Dermis blood vessel endothelial cell (primary cell): ENCODE results near the gene KRT26. TPM values are rescaled to one million over a fixed set of nuclear protein-coding genes. Genes with fewer than 3 reads are reported as not detected.

Experiments
- DNase-seq: peaks from one replicate; pipeline ENCODE4 v3.0.0; 2010
- total RNA-seq: library from RNA; depleted of rRNA; stranded (reverse); fragments of >200 nt; gene quantifications from 2 replicates; pipeline ENCODE4 v1.2.3, GENCODE V29; 2014

The KRT26 gene
- total RNA-seq, 1 donor from 2014 or later: not detected

DNA sequence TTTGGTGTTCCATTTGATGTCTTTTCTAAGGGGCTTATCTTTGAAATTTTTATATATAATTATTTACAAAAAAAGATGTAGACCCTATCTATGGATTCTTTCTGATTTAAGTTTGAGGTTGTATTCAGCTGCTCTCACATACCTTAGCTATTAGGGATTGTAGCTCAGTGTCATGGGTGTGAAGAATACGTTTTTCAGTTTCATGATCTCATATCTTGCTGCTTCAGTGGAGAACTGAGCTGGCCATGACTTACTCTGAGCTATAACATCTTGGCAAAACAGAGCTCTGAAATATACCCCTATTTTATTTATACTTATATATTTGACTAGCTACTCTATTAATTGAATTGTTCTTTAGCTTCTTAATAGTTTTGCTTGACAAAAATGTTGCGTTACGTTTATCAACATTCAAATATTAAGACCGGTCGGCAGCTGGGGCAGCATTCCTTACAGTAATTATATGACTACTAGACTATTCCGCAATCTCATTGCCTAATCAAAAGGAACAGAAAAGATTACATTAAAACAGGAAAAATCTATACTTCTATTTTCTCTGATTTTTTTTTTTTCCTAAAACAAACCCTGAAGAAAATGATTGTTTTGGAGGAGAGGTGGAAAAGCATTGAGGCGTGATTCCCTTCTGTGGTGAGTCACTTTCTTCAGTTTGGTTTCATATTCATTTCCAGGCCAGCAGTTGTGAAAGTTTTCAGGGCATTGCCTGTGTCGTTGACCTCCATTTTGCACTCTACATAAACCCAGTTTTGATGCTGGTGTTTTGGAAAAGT, 44.4 kb downstream of the KRT26 start:
- no peak for DNase-seq

- DNase-seq: peak; percentile 35
These were observed 45.1 kb downstream of the KRT26 start for GRCh38 chr17:40726919-40727318.

DNA sequence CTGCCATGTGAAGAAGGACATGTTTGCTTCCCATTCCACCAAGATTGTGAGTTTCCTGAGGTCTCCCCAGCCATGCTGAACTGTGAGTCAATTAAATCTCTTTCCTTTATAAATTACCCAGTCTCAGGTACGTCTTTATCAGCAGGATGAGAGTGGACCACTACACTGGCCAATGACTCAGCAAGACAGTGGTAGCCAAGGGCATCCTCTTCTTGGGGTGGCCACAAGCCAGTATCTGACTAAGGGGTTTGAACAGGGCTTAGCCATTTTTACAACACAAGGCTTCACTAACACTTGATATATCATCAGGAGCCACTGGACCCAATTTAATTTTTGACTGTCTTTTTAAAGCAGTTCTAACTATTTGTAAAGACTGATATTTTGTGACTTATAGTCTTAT, 47.3 kb downstream of the KRT26 start:
- no peak for DNase-seq

DNA sequence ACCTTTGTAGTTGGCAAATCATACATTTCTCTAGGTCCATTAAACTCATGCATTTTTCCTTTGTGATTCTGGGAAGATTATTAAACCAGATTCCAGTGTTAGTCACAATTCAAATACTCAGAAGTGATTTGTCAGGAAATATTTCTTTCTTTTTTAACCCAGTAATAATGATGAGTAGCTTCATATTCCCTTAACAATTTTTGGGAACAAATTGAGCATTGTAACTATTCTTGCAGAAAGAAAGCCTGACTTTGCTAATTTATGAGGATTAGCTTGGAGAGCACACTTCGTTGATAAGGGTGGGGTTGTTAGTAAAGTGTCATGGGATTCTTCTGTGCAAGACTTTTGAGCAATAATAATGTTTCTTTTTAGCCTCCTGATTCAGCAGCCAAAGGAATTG, 49.8 kb downstream of the KRT26 start:
- no peak for DNase-seq

DNA sequence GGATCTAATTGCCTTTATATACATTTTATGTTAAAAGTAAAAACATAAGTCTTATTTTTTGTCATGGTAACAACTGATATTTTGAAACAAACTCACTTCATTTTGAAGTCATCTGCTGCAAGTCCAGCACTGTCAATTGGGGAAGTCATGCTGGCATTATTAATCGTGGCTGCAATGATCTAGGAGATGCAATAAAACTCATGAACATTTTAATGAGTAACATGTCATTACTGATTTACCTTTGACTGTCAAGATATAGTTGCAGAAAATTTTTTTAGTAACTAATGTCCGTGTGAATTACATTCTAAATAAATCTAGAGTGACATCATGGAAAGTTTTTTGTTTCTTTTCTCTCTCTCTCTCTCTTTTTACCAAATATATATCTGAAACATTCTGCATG, 51.1 kb downstream of the KRT26 start:
- DNase-seq: no peak

GRCh38 chr17:40718930-40719329, 53.1 kb downstream of the KRT26 start:
- DNase-seq: no peak

- no peak for DNase-seq
These were observed 54.2 kb downstream of the KRT26 start for GRCh38 chr17:40717776-40718175.

Other genes with a start within 250 kb of the KRT26 start
- under 0.01 and 0.33 TPM in 2 replicates for gene CCR7, start 206.7 kb downstream of the KRT26 start, total RNA-seq
- 91.9 and 102 TPM in 2 replicates for gene SMARCE1, start 124.4 kb downstream of the KRT26 start, total RNA-seq
- gene KRT222, start 107.0 kb downstream of the KRT26 start, total RNA-seq: 0.34 and 0.79 TPM in 2 replicates
- gene KRT24, start 68.4 kb downstream of the KRT26 start, total RNA-seq: not detected in 2 replicates
- not detected in 2 replicates for gene KRT25, start 16.9 kb downstream of the KRT26 start, total RNA-seq
- not detected in 2 replicates for gene KRT27, start 10.3 kb upstream of the KRT26 start, total RNA-seq
- gene KRT28, start 27.8 kb upstream of the KRT26 start, total RNA-seq: not detected in 2 replicates
- 4.9 and 5.3 TPM in 2 replicates for gene KRT10, start 50.4 kb upstream of the KRT26 start, total RNA-seq
- not detected in 2 replicates for gene KRT12, start 95.0 kb upstream of the KRT26 start, total RNA-seq
- not detected in 2 replicates for gene KRT20, start 113.0 kb upstream of the KRT26 start, total RNA-seq
- gene KRT23, start 165.4 kb upstream of the KRT26 start, total RNA-seq: 0.47 and 1.9 TPM in 2 replicates
- gene KRT39, start 194.7 kb upstream of the KRT26 start, total RNA-seq: not detected in 2 replicates
- not detected in 2 replicates for gene KRT40, start 212.1 kb upstream of the KRT26 start, total RNA-seq
- gene KRTAP3-3, start 222.0 kb upstream of the KRT26 start, total RNA-seq: not detected in 2 replicates
- gene KRTAP3-2, start 227.7 kb upstream of the KRT26 start, total RNA-seq: not detected in 2 replicates
- not detected in 2 replicates for gene KRTAP3-1, start 236.9 kb upstream of the KRT26 start, total RNA-seq